SK-N-SH treated with all-trans-retinoic acid at 6 μM for 48 hours (cell line): ENCODE measurements around the gene BBC3.

ENCODE experiments used
- POU6F1 ChIP-seq: fragments of 250-450 bp; sonication (Bioruptor Pico); IDR thresholded peaks from 2 replicates; pipeline ENCODE4 v1.8.0; 2021; ENCODE audit warnings: low read depth, mild to moderate bottlenecking, moderate library complexity, borderline replicate concordance
- TSHZ2 ChIP-seq: fragments of 250-450 bp; sonication (Bioruptor Pico); IDR thresholded peaks from 2 replicates; pipeline ENCODE4 v1.5.0; 2020; ENCODE audit warnings: mild to moderate bottlenecking, moderate library complexity
- ZC3H10 ChIP-seq: fragments of 250-450 bp; sonication (Bioruptor Pico); IDR thresholded peaks from 2 replicates; pipeline ENCODE4 v1.5.1; 2021; ENCODE audit warnings: mild to moderate bottlenecking, moderate library complexity

GRCh38 chr19:47267350-47267759, 36.4 kb upstream of the BBC3 start:
- TF ChIP-seq TSHZ2 (CRISPR knock-in tag) (no peak), ZC3H10 (CRISPR knock-in tag) (no peak), POU6F1 (CRISPR knock-in tag) (no peak)
